ENCODE data around the gene SLC39A7.

- TF ChIP-seq, protein P1, sequence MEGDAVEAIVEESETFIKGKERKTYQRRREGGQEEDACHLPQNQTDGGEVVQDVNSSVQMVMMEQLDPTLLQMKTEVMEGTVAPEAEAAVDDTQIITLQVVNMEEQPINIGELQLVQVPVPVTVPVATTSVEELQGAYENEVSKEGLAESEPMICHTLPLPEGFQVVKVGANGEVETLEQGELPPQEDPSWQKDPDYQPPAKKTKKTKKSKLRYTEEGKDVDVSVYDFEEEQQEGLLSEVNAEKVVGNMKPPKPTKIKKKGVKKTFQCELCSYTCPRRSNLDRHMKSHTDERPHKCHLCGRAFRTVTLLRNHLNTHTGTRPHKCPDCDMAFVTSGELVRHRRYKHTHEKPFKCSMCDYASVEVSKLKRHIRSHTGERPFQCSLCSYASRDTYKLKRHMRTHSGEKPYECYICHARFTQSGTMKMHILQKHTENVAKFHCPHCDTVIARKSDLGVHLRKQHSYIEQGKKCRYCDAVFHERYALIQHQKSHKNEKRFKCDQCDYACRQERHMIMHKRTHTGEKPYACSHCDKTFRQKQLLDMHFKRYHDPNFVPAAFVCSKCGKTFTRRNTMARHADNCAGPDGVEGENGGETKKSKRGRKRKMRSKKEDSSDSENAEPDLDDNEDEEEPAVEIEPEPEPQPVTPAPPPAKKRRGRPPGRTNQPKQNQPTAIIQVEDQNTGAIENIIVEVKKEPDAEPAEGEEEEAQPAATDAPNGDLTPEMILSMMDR (conservative IDR thresholded peaks at IDR 0.05; ENCODE audit: low read depth, low read length): no peak
- TF ChIP-seq EZH2phosphoT487 (IDR thresholded peaks at IDR 0.05; ENCODE audit: borderline replicate concordance, low read length): no peak
Observed at GRCh38 chr6:33192105-33192646, 8.5 kb upstream of the SLC39A7 start, which contains the start of gene COL11A2.
